GM19452 (cell line): ENCODE data around the gene NTM.

ENCODE experiments used
- ATAC-seq: cut with Tn5 transposase; IDR thresholded peaks from one replicate; pipeline ENCODE4 v1.9.1; 2021; ENCODE audit not compliant: unreplicated experiment

Gene NTM

DNA sequence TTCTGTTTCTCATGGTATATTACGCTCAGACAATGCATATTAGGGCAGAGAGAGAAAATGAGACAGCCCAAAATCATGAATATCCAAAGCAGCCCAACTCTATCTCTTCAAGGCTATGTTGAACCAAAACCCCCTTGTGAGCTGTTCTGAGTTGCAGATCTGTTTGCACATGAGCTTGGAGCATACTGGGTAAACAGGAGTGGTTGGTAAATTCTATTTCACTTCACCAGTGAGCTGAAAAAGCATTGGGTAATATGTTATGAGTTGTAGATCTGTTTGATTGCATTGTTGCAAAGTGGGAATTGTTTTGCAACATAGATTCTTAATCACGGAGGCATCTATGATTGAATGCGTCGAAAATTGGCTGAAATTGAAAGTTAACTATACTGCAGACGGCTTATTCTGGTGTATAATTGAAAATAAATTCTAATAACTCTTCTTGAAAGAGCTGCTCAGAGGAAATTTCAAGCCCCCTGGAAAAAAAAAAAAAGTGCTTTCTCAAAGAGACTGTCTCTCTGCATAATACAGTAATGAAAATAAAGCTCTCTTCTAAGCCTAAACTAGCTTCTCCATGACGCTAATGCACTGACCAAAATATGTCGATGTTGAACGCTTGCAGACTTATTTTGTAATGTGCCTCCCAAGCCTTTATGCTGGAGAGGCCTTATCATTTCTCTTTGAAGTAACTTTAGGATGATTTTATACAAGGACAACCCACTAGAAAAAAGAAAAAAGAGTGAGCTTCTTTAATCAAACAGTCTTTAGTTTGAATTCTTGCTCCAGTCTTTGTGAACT, 263.7 kb downstream of the NTM start:
- ATAC-seq: no peak

DNA sequence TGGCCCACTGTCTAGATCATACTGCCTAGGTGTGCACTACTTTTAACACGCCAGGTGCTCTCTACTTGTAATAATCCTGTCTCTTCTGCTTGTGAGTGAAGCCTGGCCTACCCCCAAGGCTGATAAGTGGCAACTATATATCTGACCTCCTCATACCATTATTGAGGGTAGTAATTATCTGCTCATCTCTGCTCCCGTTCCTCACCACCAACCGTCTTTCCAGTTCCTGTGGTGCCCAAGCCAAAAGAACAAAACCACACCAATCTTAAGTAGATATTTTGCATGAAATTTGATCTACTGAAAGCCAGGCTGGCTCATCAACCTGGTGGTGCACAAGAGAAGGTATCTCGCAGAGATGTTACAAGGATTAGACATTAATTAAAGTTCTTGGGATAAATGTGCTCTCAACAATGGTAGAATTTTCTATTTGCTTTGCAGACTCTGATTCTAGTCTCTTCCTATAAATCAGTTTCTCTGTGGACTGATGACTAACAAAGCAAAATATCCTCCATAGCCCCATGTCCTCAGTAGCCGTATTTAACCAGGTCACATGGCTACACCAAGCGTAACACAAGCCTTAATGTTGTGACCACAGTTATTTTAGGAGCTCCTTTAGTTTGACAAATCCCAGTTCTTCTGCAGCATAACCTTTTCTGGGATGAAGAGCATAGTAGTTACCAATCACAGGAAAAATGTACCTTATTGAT, 267.2 kb downstream of the NTM start:
- no peak for ATAC-seq

DNA sequence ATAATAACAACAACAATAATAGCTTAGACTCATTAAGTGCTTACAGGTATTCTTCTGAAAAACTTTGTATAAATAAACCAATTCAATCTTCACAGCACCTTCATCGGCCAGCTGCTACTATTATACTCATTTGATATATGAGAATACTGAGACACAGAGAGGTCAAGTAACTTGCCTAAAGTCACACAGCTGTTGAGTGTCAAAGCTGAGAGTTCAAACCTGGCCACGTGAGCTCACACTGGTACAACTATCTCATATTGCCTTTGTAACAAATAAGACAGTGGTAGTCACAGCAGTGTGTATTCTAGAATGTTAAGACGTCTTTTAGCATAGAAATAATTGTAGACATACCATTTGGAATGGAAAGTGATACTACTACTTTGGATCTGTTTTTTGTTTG, 268.5 kb downstream of the NTM start:
- ATAC-seq: no peak

DNA sequence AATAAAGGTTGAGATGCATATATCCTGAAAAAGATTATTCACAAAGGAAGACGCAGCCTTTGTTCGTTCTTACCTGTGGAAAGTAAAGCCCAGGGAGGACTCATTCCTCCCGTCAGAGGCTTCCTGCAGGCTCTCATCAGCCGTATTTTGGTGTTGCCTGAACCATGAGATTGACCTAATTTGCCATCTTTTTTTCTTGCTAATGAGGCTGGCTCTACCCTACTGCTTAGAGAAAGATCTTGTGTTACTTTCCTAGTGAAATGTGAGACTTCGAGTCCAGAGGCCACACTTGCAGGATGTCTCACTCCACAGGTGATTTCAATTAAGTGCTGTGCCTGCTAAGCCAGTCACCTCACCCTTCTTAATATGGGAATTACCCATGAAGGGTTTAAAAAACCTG, 269.9 kb downstream of the NTM start:
- ATAC-seq: no peak

DNA sequence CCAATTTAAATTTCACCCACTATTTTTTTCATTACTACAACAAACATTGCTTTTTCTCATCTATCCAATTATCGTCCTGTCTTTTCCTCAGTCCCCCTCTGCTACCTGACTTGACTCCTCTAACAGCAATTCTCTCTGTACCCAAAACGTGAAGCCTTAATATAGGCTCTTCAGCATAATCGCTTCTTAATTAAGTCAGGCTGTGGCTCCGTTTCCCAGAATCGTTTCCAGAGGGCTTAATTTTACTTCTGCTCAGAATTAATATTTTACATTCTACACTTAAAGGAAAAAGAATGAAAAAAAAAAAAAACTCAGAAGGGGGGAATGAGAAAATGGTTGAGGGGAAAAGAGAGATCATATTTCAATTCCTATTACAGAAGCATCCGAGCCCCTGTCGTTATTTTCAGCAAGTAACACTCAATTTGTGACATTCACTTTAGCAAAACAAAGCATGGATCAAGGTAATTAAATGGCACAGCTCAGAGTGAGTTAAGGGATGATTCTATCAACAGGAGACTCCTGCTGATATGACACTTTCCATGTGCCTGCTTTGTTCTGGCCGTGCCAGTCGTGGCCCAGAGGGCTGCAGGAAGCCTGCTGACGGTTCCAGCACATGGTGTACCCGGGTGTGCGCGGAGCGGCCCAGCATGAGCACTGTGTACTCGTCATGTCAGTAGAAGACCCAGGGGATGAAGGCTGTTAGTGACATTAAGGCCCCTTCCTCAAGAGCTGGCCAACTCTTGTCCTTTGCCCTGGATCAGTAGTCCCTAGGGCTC, 272.5 kb downstream of the NTM start:
- no peak for ATAC-seq

DNA sequence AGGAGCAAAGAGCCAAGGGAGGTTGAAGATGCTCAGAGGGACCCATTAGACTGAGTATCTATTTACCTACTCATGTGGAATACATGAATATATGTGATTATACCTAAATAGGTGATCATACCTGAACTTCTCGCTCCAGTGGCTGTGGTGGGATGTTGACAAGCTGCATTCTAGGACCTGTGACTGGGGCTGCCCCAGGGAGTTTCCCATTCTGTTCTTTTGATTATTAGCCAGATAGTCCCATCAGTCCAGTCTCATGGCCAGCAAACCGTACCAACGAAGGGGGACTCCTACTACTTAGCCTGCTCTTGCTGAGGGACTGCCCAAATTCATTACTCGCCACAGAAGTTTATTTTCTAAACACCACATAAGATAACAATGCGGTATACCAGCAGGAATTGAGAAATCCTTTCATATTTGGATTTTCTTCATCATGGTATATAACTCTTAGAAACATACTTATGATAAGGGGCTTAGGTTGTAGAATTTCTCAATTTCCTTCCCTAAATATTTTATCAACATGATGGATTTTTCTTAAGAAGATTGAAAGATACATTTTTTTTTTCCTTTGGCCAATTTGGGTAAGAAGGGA, 273.9 kb downstream of the NTM start:
- ATAC-seq: no peak

DNA sequence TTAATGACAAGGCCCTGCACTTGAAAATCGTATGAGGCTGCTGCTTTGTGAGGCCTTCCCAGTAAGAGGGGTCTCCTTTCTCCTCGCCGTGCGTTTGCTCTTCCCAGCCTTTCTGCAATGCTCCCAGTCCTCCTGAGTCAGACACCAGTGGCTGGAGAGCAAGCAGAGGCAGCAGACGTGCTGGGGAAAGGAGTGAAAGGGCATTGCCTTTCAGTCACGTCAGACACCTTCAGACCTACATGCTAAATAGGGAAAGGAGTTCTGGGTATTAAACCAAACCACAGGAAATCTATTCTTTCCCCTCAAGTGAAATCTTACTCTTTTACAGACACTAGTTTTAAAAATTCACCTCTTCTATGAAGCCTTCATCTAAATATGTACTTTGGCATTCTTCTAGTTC, 274.8 kb downstream of the NTM start:
- no peak for ATAC-seq

DNA sequence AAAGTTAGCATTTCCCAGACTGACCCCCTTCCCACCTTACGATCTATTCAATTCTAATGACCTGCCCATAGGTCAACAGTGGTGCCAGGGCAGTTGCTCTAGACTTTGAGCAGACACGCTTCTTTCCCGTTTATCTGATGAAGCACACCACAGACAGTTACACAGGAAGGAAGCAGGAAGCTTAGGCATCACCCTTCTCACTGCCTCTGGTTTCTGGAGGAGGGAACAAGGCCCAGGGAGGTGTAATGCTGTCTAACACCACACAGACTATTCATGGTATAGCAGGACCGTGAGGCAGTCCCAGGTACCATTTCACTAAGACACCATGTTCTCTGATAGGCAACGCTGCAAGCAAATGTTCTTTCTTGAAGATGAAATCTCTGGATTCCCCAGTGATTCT, 279.4 kb downstream of the NTM start:
- ATAC-seq: no peak

DNA sequence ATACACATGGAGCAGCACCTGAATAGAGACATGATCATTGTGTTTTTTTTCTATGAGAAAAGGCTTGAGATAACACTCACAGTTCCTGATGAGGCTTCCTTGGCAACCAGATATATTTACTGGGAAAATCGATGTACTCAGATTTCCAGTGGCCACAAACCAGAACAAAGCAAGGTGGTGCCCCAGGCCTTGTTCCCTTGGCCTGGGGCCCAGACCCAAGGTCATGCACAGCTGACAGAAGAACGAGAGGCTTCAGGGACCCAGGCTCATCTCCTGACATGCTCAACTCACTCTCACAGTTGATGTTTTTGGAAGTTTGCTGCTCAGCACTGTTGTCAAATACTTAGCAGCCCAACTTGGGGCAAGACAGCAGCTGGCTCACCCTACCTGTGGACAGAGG, 281.8 kb downstream of the NTM start:
- ATAC-seq: no peak

DNA sequence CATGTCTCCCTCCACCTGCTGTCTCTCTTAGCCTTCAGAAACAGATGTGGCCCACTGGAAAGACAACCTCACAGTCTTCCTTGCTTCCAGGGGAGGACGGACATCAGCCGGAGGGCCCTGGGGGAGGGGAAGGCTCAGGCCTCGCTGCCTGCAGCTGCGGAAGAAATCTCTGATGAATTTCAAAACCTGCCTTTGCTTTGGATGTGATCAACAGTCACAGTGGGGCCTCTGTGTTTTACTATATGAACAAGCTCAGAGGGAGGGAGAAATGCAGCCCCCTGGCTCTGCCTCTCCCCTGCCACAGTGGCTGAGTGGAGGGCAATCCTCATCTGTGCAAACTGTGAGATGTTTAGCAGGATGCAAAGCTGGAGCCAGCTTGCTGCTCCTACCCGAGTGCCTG, 282.8 kb downstream of the NTM start:
- no peak for ATAC-seq

DNA sequence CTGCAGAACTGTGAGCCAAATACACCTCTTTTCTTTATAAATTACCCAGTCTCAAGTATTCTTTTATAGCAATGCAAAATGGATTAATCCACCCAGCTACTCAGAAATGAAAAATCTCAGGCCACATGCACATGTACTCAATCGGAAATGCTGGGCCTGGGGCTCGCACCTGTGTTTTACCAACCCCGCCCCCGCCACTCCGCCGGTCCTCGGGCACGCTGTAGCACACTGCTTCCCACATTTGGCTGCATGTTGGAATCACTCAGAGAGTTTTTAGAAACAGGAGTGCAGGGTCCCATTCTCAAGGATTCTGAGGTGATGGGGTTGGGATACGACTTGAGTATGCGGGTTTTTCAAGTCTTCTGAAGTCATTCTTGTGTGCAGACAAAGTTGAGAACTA, 284.4 kb downstream of the NTM start:
- no peak for ATAC-seq

DNA sequence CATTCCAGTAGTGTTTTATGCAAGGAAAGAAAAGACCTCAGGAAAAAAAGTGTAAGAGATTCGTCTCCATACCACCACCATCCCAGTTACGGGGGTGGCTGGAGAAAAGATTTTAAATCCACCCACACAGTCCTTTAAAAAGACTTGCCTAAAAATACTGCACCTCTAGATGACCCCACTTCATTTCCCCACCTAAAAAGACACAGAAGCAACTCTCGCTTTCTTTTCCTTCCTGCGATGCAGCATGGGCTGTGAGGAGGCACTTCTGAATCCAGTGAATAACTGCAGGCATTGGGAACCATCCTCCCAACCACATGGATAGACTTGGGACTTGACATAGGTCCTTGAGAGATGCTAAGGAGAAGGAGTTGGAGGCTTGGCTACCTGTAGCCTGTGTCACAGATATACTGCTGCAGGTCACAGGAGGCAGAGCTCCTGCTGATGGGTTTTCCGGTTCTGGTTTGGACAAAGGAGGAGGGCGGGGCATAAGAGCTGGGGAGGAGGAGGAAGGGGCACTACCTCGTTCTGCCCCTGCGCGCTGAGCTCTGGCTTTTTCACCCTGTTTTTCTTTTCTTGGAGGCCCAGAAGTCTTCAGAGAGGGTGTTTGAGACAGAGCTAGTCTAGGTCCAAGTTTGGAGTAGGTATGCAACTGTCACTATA, 285.9 kb downstream of the NTM start:
- no peak for ATAC-seq

DNA sequence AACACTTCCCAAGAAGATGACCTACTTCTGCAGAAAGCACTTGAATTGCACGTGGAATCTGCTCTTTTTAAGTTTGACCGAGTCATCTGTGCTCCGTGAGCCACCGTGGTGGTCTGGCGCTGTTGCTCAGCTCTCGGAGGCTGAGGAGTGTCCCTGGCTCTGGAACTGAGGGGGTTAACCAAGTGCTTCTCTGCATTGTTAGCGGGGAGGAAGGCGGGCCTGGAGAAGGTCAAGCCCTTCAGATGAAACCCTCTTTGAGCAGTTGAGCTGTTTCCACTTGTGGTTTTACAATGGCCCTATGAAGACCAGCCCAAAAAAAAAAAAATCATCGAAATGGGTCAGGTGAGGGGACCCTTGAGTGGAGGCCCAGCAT, 286.4 kb downstream of the NTM start:
- no peak for ATAC-seq

DNA sequence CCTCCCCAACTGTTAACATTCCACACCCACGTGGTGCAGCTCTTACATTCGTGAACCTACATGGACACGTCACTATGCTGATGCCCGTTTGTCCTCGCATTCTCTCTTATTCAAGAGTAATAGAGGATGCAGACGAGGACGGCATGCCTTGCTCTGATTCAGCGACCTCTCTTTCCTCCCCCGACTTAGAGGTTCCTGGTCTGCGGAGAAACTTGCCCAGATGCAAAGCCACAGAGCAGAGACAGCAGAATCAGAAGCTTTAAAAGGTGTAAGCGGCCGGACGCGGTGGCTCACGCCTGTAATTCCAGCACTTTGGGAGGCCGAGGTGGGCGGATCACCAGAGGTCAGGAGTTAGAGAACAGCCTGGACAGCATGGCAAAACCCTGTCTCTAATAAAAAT, 288.0 kb downstream of the NTM start:
- no peak for ATAC-seq

DNA sequence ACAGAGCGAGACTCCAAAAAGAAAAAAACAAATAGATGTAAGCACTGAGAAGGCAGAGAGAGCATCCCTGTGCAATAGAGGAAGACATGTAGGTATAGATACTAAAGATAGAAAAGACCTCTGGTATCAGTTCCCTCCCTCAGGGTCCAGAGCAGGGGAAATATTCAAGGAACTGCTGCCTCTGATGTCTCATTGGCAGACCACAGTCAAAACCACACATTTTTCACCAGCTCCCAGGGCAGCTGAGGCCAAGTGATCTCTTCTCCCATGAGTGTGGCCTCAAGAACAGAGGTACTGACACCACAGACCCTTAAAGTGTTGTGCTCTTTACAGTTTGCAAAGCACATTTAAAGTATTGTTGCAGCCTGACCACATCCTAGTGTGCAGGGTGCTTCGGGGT, 288.5 kb downstream of the NTM start:
- ATAC-seq: peak; percentile 61

DNA sequence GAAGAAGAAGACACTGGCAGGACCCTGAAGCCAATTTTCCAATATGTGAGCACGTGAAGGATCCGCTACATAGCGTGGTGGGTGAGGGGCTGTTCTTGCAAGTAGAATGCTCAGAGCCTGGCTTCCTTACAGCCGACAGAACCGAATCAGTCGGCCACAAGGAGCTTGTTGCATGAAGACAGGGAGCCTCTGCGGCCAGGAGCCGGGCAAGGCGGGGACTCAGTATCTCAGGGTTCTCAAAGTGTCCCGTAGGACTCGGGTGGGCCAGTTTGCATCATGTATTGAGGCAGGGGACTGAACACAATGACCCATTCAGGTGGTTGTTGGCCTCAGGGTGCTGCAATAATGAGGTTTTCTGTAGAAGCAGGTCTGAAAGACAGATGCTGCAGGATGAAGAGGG, 289.5 kb downstream of the NTM start:
- ATAC-seq: no peak

DNA sequence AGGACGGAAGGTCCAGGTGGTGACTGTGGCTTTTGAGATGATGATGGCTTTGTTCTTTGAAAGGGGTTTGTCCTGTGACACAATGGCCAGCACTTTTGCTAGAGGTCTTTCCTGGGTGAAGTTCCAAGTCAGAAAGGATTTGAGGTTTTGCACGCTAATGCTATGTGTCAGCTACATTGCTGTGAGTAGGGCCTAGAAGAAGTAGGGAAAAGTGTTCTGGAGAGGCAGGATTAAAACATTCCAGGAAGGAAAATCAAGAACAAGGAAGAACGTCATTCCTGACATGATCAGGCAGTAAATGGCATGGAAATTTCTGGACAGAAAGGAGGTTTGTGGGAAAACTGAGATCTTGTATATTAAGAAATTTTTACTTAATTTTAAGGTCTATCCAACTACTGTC, 290.7 kb downstream of the NTM start:
- no peak for ATAC-seq

DNA sequence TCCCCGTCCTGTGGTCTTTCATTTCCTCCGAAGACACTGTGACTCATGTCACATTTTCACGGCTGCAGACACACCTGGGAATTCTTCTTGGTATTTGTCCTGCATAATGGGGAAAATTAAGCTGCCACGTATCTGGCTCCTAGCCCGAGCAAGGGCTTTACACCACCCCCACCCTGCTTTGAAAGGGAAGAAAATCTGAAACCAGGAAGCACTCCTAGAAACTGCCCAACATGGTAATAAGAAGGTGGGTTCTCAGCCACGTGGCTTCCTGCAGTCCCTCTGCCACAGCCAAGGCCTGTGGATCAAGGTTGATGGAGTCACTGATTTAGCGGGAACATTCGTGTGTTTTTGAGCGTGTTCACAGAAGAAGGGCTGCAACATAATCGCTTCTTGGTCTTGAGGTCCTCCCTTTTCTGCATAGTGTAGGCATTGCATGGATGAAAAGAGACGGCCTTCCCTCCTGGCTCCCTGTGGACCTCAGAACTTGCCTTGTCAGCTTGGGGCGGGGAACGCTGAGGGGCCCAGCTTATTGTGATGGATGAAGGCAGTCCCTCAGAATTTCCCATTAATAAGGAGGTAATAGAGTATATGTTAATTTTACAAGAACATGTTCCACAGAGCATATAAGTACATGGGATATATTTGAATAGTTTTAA, 292.0 kb downstream of the NTM start:
- no peak for ATAC-seq

DNA sequence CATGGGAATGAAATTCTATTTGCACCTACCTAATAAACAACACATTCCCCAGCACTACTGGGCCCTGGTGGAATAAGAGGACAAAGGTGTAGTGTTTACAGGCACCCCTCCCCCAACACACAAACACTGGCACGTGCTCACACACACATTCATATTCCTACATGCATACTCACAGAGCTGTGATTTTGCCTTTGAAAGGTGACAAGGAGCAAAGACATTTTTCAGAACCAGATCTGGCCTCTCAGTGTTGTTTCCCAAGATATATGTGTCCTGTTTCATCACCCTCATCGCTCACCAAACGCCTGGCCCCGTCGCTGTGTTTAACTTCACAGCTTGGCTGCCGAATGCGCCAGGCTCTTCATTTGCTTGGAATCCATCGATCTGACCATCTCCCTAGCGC, 292.6 kb downstream of the NTM start:
- no peak for ATAC-seq

DNA sequence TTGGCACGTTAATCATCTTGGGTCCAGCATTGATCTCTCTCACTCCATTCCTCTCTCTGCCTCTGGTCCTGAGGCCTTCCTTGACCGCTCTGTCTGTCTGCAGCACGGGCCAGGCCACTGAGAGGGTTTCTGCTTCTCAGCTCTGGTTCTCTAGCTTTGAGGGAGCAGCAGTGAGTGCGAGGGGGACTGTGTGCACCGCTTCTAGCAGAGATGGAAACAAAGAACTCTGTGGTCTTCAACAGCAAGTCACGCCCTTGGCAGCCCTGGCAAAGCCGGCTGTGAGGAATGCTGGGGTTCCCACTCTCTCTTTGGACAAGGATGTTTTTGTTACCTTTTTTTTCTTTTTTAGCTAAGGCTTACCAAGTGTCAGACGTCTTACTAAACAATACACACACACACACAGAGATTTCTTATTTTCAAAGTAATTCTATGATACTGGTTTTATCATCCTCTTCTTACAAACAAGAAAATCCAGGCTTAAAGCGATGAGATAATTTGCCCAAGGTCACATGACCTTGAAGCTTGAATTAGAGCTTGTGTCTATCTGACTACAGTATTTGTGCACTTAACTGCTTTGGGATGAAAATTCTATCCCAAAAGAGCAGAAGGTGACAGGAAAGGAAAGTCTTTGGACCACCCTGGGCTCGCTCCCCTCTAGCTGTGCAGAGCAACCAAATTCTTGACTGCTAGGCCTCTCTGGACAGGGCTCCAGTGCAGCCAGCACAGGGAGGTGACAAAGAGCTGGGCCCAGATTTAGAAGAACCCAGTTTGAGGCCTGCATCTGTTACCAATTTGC, 293.2 kb downstream of the NTM start:
- no peak for ATAC-seq
